GM18526 (cell line): ENCODE data around the gene G6PD.
"Not testable (repeated sequence)": the region's sequence is repeated elsewhere in the genome, so short reads cannot be mapped to it uniquely, and the experiment has no call there.

Source experiments
- POLR2A ChIP-seq: IDR thresholded peaks from 3 replicates; pipeline ENCODE4 v1.6.1; 2011; ENCODE audit not compliant: insufficient read length; ENCODE audit errors: extremely low read depth

The G6PD gene

GRCh38 chrX:154546354-154547244 is at the start of gene G6PD:
Gene G6PD (minus strand): TSS chrX:154546846. CDS start chrX:154546155, 691 bp downstream.
- peak; percentile 59 for TF ChIP-seq POLR2A

- no peak for TF ChIP-seq POLR2A
Observed at GRCh38 chrX:154595559-154596249, 49.1 kb upstream of the G6PD start.

- no peak for TF ChIP-seq POLR2A
Observed at GRCh38 chrX:154594491-154594890, 47.8 kb upstream of the G6PD start.

GRCh38 chrX:154593201-154593600 is 46.6 kb upstream of the G6PD start:
- TF ChIP-seq POLR2A, result no peak

GRCh38 chrX:154592505-154592904 is 45.9 kb upstream of the G6PD start:
- no peak for TF ChIP-seq POLR2A

- TF ChIP-seq POLR2A, result not testable (repeated sequence)
Observed at GRCh38 chrX:154584585-154585183, 38.0 kb upstream of the G6PD start, which contains the start of gene CTAG1A. Gene CTAG1A (plus strand): TSS chrX:154585133. CDS start chrX:154585207, 74 bp downstream.

GRCh38 chrX:154549766-154550165 is 3.1 kb upstream of the G6PD start:
- TF ChIP-seq POLR2A, result no peak

GRCh38 chrX:154548028-154548316 is 1.3 kb upstream of the G6PD start:
- TF ChIP-seq POLR2A, result no peak

GRCh38 chrX:154547245-154548027 is 790 bp upstream of the G6PD start, which contains the start of gene IKBKG:
Gene IKBKG (plus strand): TSS chrX:154547620. CDS start chrX:154552003, 4,383 bp downstream.
- TF ChIP-seq POLR2A, result peak; percentile 53

GRCh38 chrX:154545673-154546274 is 872 bp downstream of the G6PD start:
- no peak for TF ChIP-seq POLR2A

GRCh38 chrX:154542723-154543424 is 3.8 kb downstream of the G6PD start:
- no peak for TF ChIP-seq POLR2A

- no peak for TF ChIP-seq POLR2A
Observed at GRCh38 chrX:154541896-154542722, 4.5 kb downstream of the G6PD start.

GRCh38 chrX:154541589-154541895 is 5.1 kb downstream of the G6PD start:
- no peak for TF ChIP-seq POLR2A
